ENCODE results near the gene C1QA. TPM values are rescaled to one million over a fixed set of nuclear protein-coding genes. Genes with fewer than 3 reads are reported as not detected.

Gene C1QA
- total and polyA plus RNA-seq, 4 donors = 27.4 to 513 (median 391) TPM

DNA sequence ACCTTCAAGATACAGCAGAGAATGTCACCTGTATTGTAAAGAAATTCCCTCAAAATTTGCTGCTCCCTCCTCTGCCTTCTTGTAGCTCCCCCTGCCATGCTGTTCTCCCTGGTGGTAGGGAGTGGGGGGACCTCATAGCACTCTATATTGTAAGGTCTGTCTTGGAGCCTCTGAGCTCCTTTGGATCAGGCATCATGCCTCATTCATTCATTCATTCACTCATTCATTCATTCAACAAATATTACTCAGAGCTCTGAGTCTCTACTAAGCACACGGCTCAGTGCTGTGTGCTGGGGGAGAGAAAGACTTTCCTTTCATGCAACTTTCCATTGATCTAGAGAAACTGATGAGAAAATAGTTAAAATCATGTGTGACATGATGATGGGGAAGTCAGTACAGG, 47.1 kb downstream of the C1QA start:
- ATAC-seq (ENCODE audit: insufficient read depth, low FRiP score) = no peak
- TF ChIP-seq, protein P1, sequence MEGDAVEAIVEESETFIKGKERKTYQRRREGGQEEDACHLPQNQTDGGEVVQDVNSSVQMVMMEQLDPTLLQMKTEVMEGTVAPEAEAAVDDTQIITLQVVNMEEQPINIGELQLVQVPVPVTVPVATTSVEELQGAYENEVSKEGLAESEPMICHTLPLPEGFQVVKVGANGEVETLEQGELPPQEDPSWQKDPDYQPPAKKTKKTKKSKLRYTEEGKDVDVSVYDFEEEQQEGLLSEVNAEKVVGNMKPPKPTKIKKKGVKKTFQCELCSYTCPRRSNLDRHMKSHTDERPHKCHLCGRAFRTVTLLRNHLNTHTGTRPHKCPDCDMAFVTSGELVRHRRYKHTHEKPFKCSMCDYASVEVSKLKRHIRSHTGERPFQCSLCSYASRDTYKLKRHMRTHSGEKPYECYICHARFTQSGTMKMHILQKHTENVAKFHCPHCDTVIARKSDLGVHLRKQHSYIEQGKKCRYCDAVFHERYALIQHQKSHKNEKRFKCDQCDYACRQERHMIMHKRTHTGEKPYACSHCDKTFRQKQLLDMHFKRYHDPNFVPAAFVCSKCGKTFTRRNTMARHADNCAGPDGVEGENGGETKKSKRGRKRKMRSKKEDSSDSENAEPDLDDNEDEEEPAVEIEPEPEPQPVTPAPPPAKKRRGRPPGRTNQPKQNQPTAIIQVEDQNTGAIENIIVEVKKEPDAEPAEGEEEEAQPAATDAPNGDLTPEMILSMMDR (IDR thresholded peaks at IDR 0.05; ENCODE audit: control extremely low read depth, extremely low read depth) = no peak
- H3K27me3 ChIP-seq (ENCODE audit: control insufficient read depth in 3 of 3, insufficient read depth in 3 of 3, low read length in 2 of 3) = no peaks in the 10 kb centered on the region

DNA sequence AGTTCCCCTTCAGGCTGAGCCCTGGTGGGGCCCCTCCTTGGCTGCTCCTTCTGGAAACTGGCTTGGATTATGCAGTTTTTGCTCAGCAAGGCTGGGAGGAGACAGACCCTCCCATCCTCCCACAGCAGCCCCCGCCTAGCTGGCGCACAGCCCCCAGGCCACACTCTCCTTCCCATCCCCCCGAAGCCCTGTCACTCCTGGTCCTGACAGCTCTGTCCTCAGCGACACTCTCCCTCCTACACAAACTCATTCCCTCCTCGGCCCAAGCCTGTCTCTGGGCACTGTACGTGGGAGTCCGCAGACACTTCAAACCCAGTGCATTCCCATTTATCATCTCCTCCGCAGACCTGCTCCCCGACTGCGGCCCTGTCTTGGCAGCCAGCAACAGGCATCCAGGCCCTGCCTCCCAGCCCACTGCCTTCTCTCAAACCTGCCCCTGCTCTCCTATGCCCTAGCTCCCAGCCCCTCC, 49.2 kb downstream of the C1QA start:
- H3K4me3 ChIP-seq = no peak overlapping the region
- no peaks in the 10 kb centered on the region for H3K36me3 ChIP-seq (ENCODE audit: control insufficient read depth in 4 of 4, insufficient read depth in 4 of 4, low read length in 4 of 4)
- H3K4me1 ChIP-seq (ENCODE audit: control insufficient read depth in 5 of 5, insufficient read depth in 5 of 5, low read length in 5 of 5) = peaks cover 0 to 12% (median 0%) of the 10 kb centered on the region in 5 donors
- no peak overlapping the region for H3K9ac ChIP-seq (ENCODE audit: insufficient read depth in 1 of 2, low read length in 2 of 2)
- WGBS, 2 donors = 56 to 73% methylated on average over 10 of the region's 10 CpGs
- DNase-seq = peak; percentile 26 to 60 (median 46)
- ATAC-seq (ENCODE audit: insufficient read depth, low FRiP score) = no peak
- H3K9me3 ChIP-seq (ENCODE audit: control insufficient read depth in 4 of 4, insufficient read depth in 3 of 4, low read length in 3 of 4) = no peaks in the 10 kb centered on the region
- TF ChIP-seq, protein P1 (IDR thresholded peaks at IDR 0.05; ENCODE audit: control extremely low read depth, extremely low read depth) = no peak
- no peak overlapping the region for H3K27ac ChIP-seq (ENCODE audit: low read depth in 1 of 2, low read length in 1 of 2)
- no peaks in the 10 kb centered on the region for H3K27me3 ChIP-seq (ENCODE audit: control insufficient read depth in 3 of 3, insufficient read depth in 3 of 3, low read length in 2 of 3)

More for the DNA sequence above, 47.1 kb downstream of the C1QA start:
- no peaks in the 10 kb centered on the region for H3K9me3 ChIP-seq (ENCODE audit: control insufficient read depth in 4 of 4, insufficient read depth in 3 of 4, low read length in 3 of 4)
- no peak for DNase-seq
- no peak overlapping the region for H3K27ac ChIP-seq (ENCODE audit: low read depth in 1 of 2, low read length in 1 of 2)
- WGBS, 2 donors = 80 to 86% methylated on average over 1 of the region's 1 CpG
- peaks cover 0 to 13% (median 0%) of the 10 kb centered on the region in 5 donors for H3K4me1 ChIP-seq (ENCODE audit: control insufficient read depth in 5 of 5, insufficient read depth in 5 of 5, low read length in 5 of 5)
- H3K36me3 ChIP-seq (ENCODE audit: control insufficient read depth in 4 of 4, insufficient read depth in 4 of 4, low read length in 4 of 4) = no peaks in the 10 kb centered on the region
- H3K4me3 ChIP-seq = no peak overlapping the region
- H3K9ac ChIP-seq (ENCODE audit: insufficient read depth in 1 of 2, low read length in 2 of 2) = no peak overlapping the region

DNA sequence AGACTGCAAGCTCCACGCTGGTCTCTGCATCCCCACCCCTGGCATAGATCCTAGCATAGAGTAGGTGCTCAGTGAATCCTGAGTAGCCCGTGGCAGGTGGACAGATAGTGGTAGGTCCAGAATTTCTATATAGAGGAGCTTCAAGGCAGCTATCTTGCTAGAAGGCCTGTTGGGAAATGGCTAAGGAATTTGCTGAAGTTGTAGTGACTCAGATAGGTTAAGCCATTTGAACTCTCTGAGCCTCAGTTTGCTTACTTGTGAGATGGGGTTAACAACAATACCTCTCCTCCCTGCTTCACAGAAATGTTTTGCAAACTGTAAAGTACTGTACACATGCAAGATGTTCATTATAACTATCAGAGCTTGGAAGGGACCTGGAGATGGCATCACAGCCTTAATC, 50.8 kb downstream of the C1QA start:
- no peak for DNase-seq
- Histone ChIP-seq H3K27ac (ENCODE audit: low read depth in 1 of 2, low read length in 1 of 2) (no peak overlapping the region), H3K9me3 (ENCODE audit: control insufficient read depth in 4 of 4, insufficient read depth in 3 of 4, low read length in 3 of 4) (no peaks in the 10 kb centered on the region), H3K27me3 (ENCODE audit: control insufficient read depth in 3 of 3, insufficient read depth in 3 of 3, low read length in 2 of 3) (no peaks in the 10 kb centered on the region), H3K4me3 (no peak overlapping the region), H3K36me3 (ENCODE audit: control insufficient read depth in 4 of 4, insufficient read depth in 4 of 4, low read length in 4 of 4) (no peaks in the 10 kb centered on the region), H3K4me1 (ENCODE audit: control insufficient read depth in 5 of 5, insufficient read depth in 5 of 5, low read length in 5 of 5) (peaks cover 0 to 16% (median 0%) of the 10 kb centered on the region in 5 donors), H3K9ac (ENCODE audit: insufficient read depth in 1 of 2, low read length in 2 of 2) (no peak overlapping the region)
- 73 to 87% methylated on average over 2 of the region's 2 CpGs for WGBS, 2 donors
- ATAC-seq (ENCODE audit: insufficient read depth, low FRiP score) = no peak
- TF ChIP-seq, protein P1 (IDR thresholded peaks at IDR 0.05; ENCODE audit: control extremely low read depth, extremely low read depth) = no peak

DNA sequence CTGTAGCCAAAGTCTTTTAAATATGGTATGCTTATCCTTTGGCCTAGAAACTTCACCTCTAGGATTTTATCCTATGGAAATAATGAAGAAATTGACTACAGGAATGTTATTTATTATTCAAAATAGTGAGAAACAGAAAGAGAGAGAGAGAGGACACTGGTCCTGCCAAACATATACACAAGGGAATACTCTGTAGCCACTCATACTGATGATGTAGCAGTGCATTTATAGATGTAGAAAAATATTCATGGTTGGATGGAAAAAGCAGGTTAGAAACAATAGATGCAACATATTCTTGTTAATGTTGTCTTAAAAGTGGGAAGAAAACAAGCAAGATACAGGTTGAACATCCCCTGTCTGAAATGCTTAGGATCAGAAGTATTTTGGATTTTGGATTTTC, 52.0 kb downstream of the C1QA start:
- Histone ChIP-seq H3K27me3 (ENCODE audit: control insufficient read depth in 3 of 3, insufficient read depth in 3 of 3, low read length in 2 of 3) (no peaks in the 10 kb centered on the region), H3K9me3 (ENCODE audit: control insufficient read depth in 4 of 4, insufficient read depth in 3 of 4, low read length in 3 of 4) (no peaks in the 10 kb centered on the region), H3K4me1 (ENCODE audit: control insufficient read depth in 5 of 5, insufficient read depth in 5 of 5, low read length in 5 of 5) (peaks cover 0 to 16% (median 0%) of the 10 kb centered on the region in 5 donors), H3K36me3 (ENCODE audit: control insufficient read depth in 4 of 4, insufficient read depth in 4 of 4, low read length in 4 of 4) (no peaks in the 10 kb centered on the region), H3K9ac (ENCODE audit: insufficient read depth in 1 of 2, low read length in 2 of 2) (no peak overlapping the region), H3K4me3 (no peak overlapping the region), H3K27ac (ENCODE audit: low read depth in 1 of 2, low read length in 1 of 2) (no peak overlapping the region)
- DNase-seq (no peak), ATAC-seq (ENCODE audit: insufficient read depth, low FRiP score) (no peak)
- TF ChIP-seq, protein P1 (IDR thresholded peaks at IDR 0.05; ENCODE audit: control extremely low read depth, extremely low read depth) = no peak
